GM13977 (cell line): ENCODE results near the gene AFF2.

ENCODE experiments used
- DNase-seq: peaks from one replicate; pipeline ENCODE4 v3.0.0; 2012; ENCODE audit warnings: low spot score
- CTCF ChIP-seq: IDR thresholded peaks from 2 replicates; pipeline ENCODE4 v1.5.1; 2012; ENCODE audit warnings: mild to moderate bottlenecking, control low read depth; ENCODE audit not compliant: insufficient read depth; ENCODE audit errors: extremely low read depth, missing control alignments
- in situ Hi-C: fragments of 300-500 bp; cut with MboI; formaldehyde crosslinking; loops from one replicate; pipeline ENCODE4 v1.12.0; 2022; ENCODE audit warnings: low sequenced_read_pairs, low pct_unique_long_range_greater_than_20kb, mixed read lengths, inconsistent platforms; ENCODE audit not compliant: unreplicated experiment

Gene AFF2

GRCh38 chrX:148960060-148960459 lies 459.6 kb downstream of the AFF2 start:
- in situ Hi-C loops: no loop called here

GRCh38 chrX:148961985-148962384 lies 461.6 kb downstream of the AFF2 start:
- in situ Hi-C loops: no loop called here
- DNase-seq: no peak
- TF ChIP-seq CTCF: no peak

More at GRCh38 chrX:148960060-148960459, 459.6 kb downstream of the AFF2 start:
- DNase-seq: no peak
- TF ChIP-seq CTCF: no peak

DNA sequence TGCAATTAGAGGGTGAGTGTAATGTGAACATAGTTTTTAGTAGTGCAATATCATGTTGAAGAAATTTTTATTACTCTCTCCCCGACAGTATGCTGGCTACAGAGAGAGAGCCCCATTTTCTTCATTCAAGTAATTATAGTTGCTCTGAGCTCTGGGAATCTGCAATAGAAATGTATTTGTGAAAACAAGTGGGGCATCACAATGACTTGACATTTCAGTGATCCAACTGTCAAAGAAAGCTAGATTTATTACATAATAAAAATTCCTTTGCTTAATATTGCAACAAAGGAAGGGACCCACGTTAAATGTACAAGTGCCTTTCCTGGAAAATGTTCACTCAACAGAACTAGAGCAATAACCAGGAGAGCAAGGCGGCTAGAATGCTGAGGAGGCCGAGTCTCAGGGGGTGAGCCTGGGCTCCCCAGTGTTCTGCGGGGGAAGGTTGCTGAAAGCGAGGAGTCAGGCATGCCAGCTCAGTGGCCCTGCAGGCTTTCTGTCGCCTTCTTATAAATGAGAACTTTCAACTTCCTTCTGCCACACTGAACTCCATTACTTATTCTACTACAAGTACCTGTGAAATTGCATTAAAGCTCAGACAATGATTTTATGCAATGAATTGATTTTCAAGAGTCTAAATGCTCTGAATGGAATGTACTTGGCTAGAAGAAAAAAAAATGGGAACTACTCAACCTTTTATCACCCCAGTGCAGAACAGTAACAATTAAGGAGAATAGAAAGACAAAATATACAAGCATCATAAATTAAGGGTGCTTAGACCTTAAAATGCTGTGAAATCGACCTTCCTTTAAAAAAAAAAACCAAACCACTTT lies 476.4 kb downstream of the AFF2 start:
- DNase-seq: no peak
- TF ChIP-seq CTCF: no peak
- in situ Hi-C loops: no loop called here

GRCh38 chrX:148979786-148980185 lies 479.4 kb downstream of the AFF2 start:
- no peak for TF ChIP-seq CTCF
- in situ Hi-C loops: no loop called here
- no peak for DNase-seq

DNA sequence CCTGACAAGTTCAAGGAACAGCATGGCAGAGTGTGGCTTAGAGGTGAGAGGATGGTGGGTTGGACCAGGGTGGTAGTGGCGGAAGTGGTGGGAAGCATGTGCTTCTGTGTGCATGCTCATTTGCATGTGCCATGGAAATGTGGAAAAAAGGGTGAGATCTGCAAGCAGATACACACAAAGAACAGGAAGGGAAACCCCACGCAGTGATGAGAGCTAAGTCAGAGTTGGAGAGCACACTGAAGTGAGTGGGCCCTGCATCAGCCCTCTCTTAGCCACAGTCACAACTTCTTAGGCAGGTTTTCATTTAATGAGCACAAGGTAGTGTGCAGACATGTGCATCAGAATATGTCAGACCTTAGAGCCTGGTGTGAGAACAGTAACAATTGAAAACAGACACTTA lies 483.8 kb downstream of the AFF2 start:
- in situ Hi-C loops: no loop called here
- no peak for DNase-seq
- no peak for TF ChIP-seq CTCF

- no peak for DNase-seq
- no peak for TF ChIP-seq CTCF
- in situ Hi-C loops: no loop called here
Observed at GRCh38 chrX:148991502-148991901, 491.1 kb downstream of the AFF2 start.
